GM12878 (cell line): ENCODE data around the gene BLNK. TPM values are rescaled to one million over a fixed set of nuclear protein-coding genes. Genes with fewer than 3 reads are reported as not detected.

ENCODE experiments used
- ATAC-seq: fragments of 200-7000 bp; cut with Tn5 transposase; 3 replicates; pipeline ENCODE4 v1.9.1; 2020; ENCODE audit warnings: mild to moderate bottlenecking, moderate library complexity
- BruUV-seq: library from RNA; stranded (reverse); fragments of 400-500 nt; replicated peaks from 2 replicates; lab custom pipeline; 2021; lab: Mats Ljungman, UMichigan
- CTCF ChIA-PET: fragments of 300-600 bp; sonication (Branson Sonifier 250); formaldehyde crosslinking; extraction: SDS; loops from one replicate; lab custom pipeline; 2021; ENCODE audit warnings: inconsistent platforms; lab: Yijun Ruan, JAX
- POLR2A ChIA-PET: fragments of 350-600 bp; formaldehyde crosslinking; extraction: SDS; loops from one replicate; lab custom pipeline; 2021; ENCODE audit warnings: inconsistent platforms; lab: Charles Lee
- RAD21 ChIA-PET: fragments of 300-600 bp; sonication (Branson Sonifier 250); formaldehyde crosslinking; loops from one replicate; lab custom pipeline; 2023; ENCODE audit warnings: antibody characterized with exemption; ENCODE audit not compliant: unreplicated experiment; lab: Charles Lee
- SMC1A ChIA-PET: fragments of 300-600 bp; sonication (Branson Sonifier 250); formaldehyde crosslinking; loops from one replicate; lab custom pipeline; 2023; ENCODE audit not compliant: unreplicated experiment, uncharacterized antibody; lab: Charles Lee
- DNase-seq: peaks from one replicate; pipeline ENCODE4 v3.0.0-alpha.2; 2011; ENCODE audit warnings: low read depth, low spot score
- FAIRE-seq: peaks from 3 replicates; lab custom pipeline; 2011; peaks lifted over from hg19 to GRCh38; lab: Jason Lieb, UNC
- H2AFZ ChIP-seq: 2 replicates; pipeline ENCODE4 v1.6.0; 2011; ENCODE audit warnings: low read depth, low read length, control low read depth; ENCODE audit not compliant: control insufficient read depth
- H3K27ac ChIP-seq: 2 replicates; pipeline ENCODE4 v1.5.1; 2011; ENCODE audit warnings: control low read depth; ENCODE audit not compliant: control insufficient read depth, insufficient read depth
- H3K27me3 ChIP-seq, 2 experiments: replicated peaks in 1 of 2; 2 replicates each; pipeline versions ENCODE4 v1.6.0 to v1.6.1; 2011; ENCODE audit warnings: low read length in 1 of 2; ENCODE audit not compliant: control insufficient read depth in 2 of 2, insufficient read depth in 2 of 2
- H3K36me3 ChIP-seq, 2 experiments: 2 replicates each; pipeline ENCODE4 v1.5.1; 2011; ENCODE audit warnings: low read length in 1 of 2; ENCODE audit not compliant: control insufficient read depth in 2 of 2, insufficient read depth in 2 of 2
- H3K4me1 ChIP-seq: 2 replicates; pipeline ENCODE4 v1.6.1; 2011; ENCODE audit warnings: mild to moderate bottlenecking, low read length, moderate library complexity, mixed read lengths; ENCODE audit not compliant: control insufficient read depth, insufficient read depth
- H3K4me2 ChIP-seq: 2 replicates; pipeline ENCODE4 v1.6.0; 2011; ENCODE audit warnings: control low read depth; ENCODE audit not compliant: control insufficient read depth, insufficient read depth
- H3K4me3 ChIP-seq: fragments of 200-600 bp; sonication (generic); 2 replicates; pipeline ENCODE4 v1.5.1; 2016
- H3K79me2 ChIP-seq: 2 replicates; pipeline ENCODE4 v1.6.0; 2011; ENCODE audit warnings: low read length; ENCODE audit not compliant: control insufficient read depth, insufficient read depth
- H3K9ac ChIP-seq: 2 replicates; pipeline ENCODE4 v1.8.0; 2011; ENCODE audit warnings: low read length, control low read depth, mixed read lengths; ENCODE audit not compliant: control insufficient read depth, insufficient read depth
- H3K9me3 ChIP-seq: replicated peaks from 3 replicates; pipeline ENCODE4 v1.5.1; 2011; ENCODE audit warnings: mild to moderate bottlenecking, low read length; ENCODE audit not compliant: control insufficient read depth, insufficient read depth
- H4K20me1 ChIP-seq: 2 replicates; pipeline ENCODE4 v1.6.0; 2011; ENCODE audit not compliant: control insufficient read depth, insufficient read depth
- CHD1 ChIP-seq: IDR thresholded peaks from 2 replicates; pipeline ENCODE4 v1.6.1; 2012; ENCODE audit warnings: low read depth, low read length, improper control_type of control experiment
- MYC ChIP-seq: IDR thresholded peaks from 2 replicates; pipeline ENCODE4 v1.6.1; 2011; ENCODE audit warnings: mild to moderate bottlenecking, low read length, moderate library complexity, inconsistent platforms; ENCODE audit not compliant: insufficient read depth, insufficient replicate concordance, insufficient read length, severe bottlenecking
- NFYB ChIP-seq: IDR thresholded peaks from 2 replicates; pipeline ENCODE4 v1.6.1; 2011; ENCODE audit warnings: low read depth, mild to moderate bottlenecking, low read length, improper control_type of control experiment, moderate library complexity; ENCODE audit not compliant: insufficient read depth
- NR2C2 ChIP-seq: IDR thresholded peaks from 2 replicates; pipeline ENCODE4 v1.6.1; 2011; ENCODE audit warnings: borderline replicate concordance, low read depth; ENCODE audit not compliant: control insufficient read depth, insufficient read length
- PAX8 ChIP-seq: fragments of 450-650 bp; IDR thresholded peaks from 2 replicates; pipeline ENCODE4 v1.6.1; 2017; ENCODE audit warnings: mild to moderate bottlenecking, moderate library complexity
- YBX1 ChIP-seq: fragments of 450-650 bp; IDR thresholded peaks from 2 replicates; pipeline ENCODE4 v1.6.1; 2016; ENCODE audit warnings: antibody characterized with exemption
- WGBS: methylation state at CpG from one replicate; pipeline ENCODE4 v1.1.6; 2016; ENCODE audit warnings: low lambda C conversion rate; ENCODE audit not compliant: insufficient replicate concordance, insufficient coverage; ENCODE audit errors: missing lambda C conversion rate; 5-methylcytosine and 5-hydroxymethylcytosine counted together
- in situ Hi-C: fragments of 300-500 bp; cut with MboI; formaldehyde crosslinking; loops from 9 replicates; pipeline ENCODE4 v1.14.3; 2018; ENCODE audit warnings: mixed read lengths
- intact Hi-C: fragments of 100-400 bp; cut with micrococcal nuclease; formaldehyde crosslinking; loops from one replicate; pipeline ENCODE4 v1.14.2; 2022; ENCODE audit not compliant: unreplicated experiment
- polyA plus RNA-seq, 11 experiments: library from polyadenylated mRNA; depleted of rRNA in 4 of 11; unstranded in 6 of 11; stranded (reverse) in 5 of 11; fragments of >200 nt; fragmentation: Nextera tagmentation in 4 of 11; fragmentation: Illumina TruSeq in 1 of 11; extraction: Ambion mirVana in 4 of 11; extraction: Trizol in 1 of 11; gene quantifications; 1 replicate in 1 of 11; 2 replicates in 10 of 11; pipeline versions ENCODE4 v1.2.1 to v1.2.3, GENCODE V29; 2011 to 2016; ENCODE audit warnings: inconsistent platforms in 2 of 11, missing spikeins in 2 of 11, low read depth in 1 of 11
- total RNA-seq, 4 experiments: library from RNA; depleted of rRNA in 3 of 4; stranded (reverse); fragments of >200 nt in 3 of 4; fragmentation: Illumina TruSeq in 1 of 4; extraction: Trizol in 1 of 4; gene quantifications; 2 replicates each; pipeline versions ENCODE4 v1.2.1 to v1.2.3, GENCODE V29; 2013 to 2021
- TF ChIP-seq, protein P1 (sequence below): fragments of 450-650 bp; IDR thresholded peaks from 2 replicates; pipeline ENCODE4 v1.6.1; 2018; ENCODE audit warnings: borderline replicate concordance, mild to moderate bottlenecking; ENCODE audit not compliant: partially characterized antibody
- TF ChIP-seq, protein P2 (sequence below): IDR thresholded peaks from 2 replicates; pipeline ENCODE4 v1.6.1; 2012; ENCODE audit warnings: improper control_type of control experiment, low read depth, low read length; ENCODE audit not compliant: insufficient replicate concordance
- TF ChIP-seq, protein P3 (sequence below): fragments of 150-350 bp; IDR thresholded peaks from 2 replicates; pipeline ENCODE4 v1.6.1; 2016; ENCODE audit warnings: low read depth, low read length

The BLNK gene
- total and polyA plus RNA-seq, 10 of the 15 experiments (the other 5 are each of a cell fraction or from before 2014, with no cell fraction given), result 79.5 to 201 (median 139) TPM

DNA sequence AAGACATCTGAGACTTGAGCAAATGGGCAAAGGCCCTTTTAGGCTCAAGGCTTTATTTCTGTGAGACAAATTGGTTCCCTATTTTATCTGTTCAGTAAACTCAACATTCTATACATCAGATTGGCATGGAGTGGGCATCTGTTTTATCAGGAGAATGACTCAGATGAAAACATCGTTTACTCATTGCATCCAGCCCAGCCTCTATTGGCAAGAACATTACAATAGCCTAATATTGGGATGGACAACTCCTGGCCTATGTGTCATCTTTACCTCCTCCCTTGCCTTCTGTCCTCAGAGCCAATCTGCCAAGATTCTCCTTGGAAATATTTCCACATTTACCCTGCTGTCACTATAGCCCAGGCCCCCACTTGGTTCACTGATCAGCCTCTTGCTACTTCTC lies 5.5 kb upstream of the BLNK start (continued):
- TF ChIP-seq, protein P1, sequence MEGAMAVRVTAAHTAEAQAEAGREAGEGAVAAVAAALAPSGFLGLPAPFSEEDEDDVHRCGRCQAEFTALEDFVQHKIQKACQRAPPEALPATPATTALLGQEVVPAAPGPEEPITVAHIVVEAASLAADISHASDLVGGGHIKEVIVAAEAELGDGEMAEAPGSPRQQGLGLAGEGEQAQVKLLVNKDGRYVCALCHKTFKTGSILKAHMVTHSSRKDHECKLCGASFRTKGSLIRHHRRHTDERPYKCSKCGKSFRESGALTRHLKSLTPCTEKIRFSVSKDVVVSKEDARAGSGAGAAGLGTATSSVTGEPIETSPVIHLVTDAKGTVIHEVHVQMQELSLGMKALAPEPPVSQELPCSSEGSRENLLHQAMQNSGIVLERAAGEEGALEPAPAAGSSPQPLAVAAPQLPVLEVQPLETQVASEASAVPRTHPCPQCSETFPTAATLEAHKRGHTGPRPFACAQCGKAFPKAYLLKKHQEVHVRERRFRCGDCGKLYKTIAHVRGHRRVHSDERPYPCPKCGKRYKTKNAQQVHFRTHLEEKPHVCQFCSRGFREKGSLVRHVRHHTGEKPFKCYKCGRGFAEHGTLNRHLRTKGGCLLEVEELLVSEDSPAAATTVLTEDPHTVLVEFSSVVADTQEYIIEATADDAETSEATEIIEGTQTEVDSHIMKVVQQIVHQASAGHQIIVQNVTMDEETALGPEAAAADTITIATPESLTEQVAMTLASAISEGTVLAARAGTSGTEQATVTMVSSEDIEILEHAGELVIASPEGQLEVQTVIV, result no peak
- TF ChIP-seq, all 136 proteins: peak for 0

DNA sequence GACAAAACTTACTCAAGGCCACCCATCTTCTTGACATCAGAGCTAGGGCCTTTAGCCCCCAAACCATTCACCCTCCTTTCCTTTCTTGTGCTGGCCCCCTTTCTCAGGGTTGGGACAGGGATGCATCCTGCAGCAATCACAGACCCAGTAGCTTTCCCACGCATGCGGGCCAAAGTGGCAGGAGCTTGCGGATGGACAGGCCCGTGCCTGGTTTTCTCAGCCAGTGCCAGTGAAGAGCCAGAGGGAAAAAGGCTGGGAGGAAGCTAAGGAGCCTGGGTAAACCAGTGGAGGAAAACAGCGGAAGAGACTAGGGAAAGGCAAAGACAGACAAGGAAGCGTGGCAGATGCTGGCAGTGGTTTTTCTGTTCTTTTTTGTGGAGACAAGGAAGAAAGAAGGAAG lies 5.1 kb upstream of the BLNK start:
- H3K27ac ChIP-seq, result no peak overlapping the region; the same call in 1 of the 2 replicates
- ChIA-PET POLR2A (interaction anchor here (0.9 to 9.8 kb wide), 2 partner anchors 10 to 35 kb away, joined by 5 to 174 read pairs; no protein-coding TSS in a partner anchor), SMC1A (interaction anchor here (8.2 to 12.9 kb wide), 2 partner anchors 10 to 16 kb away, joined by 229 to 305 read pairs; no protein-coding TSS in a partner anchor), CTCF (interaction anchor here (1.0 to 7.9 kb wide), 5 partner anchors 9 to 46 kb away, joined by 3 to 102 read pairs (median 7); no protein-coding TSS in a partner anchor), RAD21 (interaction anchor here (1.2 to 19.3 kb wide), 4 partner anchors 9 to 47 kb away, joined by 3 to 362 read pairs (median 18); no protein-coding TSS in a partner anchor)
- H3K36me3 ChIP-seq, result no peaks in the 10 kb centered on the region
- H3K9me3 ChIP-seq, result no peaks in the 10 kb centered on the region
- DNase-seq (no peak), ATAC-seq (no peak), FAIRE-seq (no peak)
- no peaks in the 10 kb centered on the region for H4K20me1 ChIP-seq
- no peak overlapping the region for H3K9ac ChIP-seq
- peaks cover 30% of the 10 kb centered on the region for H3K4me1 ChIP-seq
- H3K27me3 ChIP-seq, result no peaks in the 10 kb centered on the region
- BruUV-seq, result no TSS peak
- in situ Hi-C loops, result loop anchor here (10.0 kb wide), 1 partner anchor 992 kb away; no protein-coding TSS in a partner anchor
- no peak overlapping the region for H3K4me3 ChIP-seq
- intact Hi-C loops, result loop anchor here (10.0 kb wide), 2 partner anchors 492 to 982 kb away; partner anchors contain the start of gene PDLIM1
- no peak overlapping the region for H2AFZ ChIP-seq
- H3K4me2 ChIP-seq, result no peak overlapping the region
- peaks cover 17% of the 10 kb centered on the region for H3K79me2 ChIP-seq
- 100% methylated on average over 6 of the region's 6 CpGs for WGBS
- no peak for TF ChIP-seq CHD1
- TF ChIP-seq NFYB, result no peak
- TF ChIP-seq, protein P2, sequence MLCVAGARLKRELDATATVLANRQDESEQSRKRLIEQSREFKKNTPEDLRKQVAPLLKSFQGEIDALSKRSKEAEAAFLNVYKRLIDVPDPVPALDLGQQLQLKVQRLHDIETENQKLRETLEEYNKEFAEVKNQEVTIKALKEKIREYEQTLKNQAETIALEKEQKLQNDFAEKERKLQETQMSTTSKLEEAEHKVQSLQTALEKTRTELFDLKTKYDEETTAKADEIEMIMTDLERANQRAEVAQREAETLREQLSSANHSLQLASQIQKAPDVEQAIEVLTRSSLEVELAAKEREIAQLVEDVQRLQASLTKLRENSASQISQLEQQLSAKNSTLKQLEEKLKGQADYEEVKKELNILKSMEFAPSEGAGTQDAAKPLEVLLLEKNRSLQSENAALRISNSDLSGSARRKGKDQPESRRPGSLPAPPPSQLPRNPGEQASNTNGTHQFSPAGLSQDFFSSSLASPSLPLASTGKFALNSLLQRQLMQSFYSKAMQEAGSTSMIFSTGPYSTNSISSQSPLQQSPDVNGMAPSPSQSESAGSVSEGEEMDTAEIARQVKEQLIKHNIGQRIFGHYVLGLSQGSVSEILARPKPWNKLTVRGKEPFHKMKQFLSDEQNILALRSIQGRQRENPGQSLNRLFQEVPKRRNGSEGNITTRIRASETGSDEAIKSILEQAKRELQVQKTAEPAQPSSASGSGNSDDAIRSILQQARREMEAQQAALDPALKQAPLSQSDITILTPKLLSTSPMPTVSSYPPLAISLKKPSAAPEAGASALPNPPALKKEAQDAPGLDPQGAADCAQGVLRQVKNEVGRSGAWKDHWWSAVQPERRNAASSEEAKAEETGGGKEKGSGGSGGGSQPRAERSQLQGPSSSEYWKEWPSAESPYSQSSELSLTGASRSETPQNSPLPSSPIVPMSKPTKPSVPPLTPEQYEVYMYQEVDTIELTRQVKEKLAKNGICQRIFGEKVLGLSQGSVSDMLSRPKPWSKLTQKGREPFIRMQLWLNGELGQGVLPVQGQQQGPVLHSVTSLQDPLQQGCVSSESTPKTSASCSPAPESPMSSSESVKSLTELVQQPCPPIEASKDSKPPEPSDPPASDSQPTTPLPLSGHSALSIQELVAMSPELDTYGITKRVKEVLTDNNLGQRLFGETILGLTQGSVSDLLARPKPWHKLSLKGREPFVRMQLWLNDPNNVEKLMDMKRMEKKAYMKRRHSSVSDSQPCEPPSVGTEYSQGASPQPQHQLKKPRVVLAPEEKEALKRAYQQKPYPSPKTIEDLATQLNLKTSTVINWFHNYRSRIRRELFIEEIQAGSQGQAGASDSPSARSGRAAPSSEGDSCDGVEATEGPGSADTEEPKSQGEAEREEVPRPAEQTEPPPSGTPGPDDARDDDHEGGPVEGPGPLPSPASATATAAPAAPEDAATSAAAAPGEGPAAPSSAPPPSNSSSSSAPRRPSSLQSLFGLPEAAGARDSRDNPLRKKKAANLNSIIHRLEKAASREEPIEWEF, result no peak
- TF ChIP-seq, protein P3, sequence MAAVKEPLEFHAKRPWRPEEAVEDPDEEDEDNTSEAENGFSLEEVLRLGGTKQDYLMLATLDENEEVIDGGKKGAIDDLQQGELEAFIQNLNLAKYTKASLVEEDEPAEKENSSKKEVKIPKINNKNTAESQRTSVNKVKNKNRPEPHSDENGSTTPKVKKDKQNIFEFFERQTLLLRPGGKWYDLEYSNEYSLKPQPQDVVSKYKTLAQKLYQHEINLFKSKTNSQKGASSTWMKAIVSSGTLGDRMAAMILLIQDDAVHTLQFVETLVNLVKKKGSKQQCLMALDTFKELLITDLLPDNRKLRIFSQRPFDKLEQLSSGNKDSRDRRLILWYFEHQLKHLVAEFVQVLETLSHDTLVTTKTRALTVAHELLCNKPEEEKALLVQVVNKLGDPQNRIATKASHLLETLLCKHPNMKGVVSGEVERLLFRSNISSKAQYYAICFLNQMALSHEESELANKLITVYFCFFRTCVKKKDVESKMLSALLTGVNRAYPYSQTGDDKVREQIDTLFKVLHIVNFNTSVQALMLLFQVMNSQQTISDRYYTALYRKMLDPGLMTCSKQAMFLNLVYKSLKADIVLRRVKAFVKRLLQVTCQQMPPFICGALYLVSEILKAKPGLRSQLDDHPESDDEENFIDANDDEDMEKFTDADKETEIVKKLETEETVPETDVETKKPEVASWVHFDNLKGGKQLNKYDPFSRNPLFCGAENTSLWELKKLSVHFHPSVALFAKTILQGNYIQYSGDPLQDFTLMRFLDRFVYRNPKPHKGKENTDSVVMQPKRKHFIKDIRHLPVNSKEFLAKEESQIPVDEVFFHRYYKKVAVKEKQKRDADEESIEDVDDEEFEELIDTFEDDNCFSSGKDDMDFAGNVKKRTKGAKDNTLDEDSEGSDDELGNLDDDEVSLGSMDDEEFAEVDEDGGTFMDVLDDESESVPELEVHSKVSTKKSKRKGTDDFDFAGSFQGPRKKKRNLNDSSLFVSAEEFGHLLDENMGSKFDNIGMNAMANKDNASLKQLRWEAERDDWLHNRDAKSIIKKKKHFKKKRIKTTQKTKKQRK, result no peak
- TF ChIP-seq PAX8, result no peak
- TF ChIP-seq YBX1, result no peak
- TF ChIP-seq NR2C2, result no peak
- no peak for TF ChIP-seq MYC
